OCI-LY1 (cell line): ENCODE measurements around the gene TYSND1.

Source experiments
- EZH2 ChIP-seq: fragments of 200-600 bp; sonication (generic), shearing (Covaris generic); IDR thresholded peaks from 2 replicates; pipeline ENCODE4 v1.8.0; 2017; ENCODE audit warnings: borderline replicate concordance, mixed run types, mild to moderate bottlenecking, antibody characterized with exemption, low read length, moderate library complexity, mixed read lengths
- TF ChIP-seq, protein P1 (sequence below): fragments of 200-600 bp; sonication (generic), shearing (Covaris generic); IDR thresholded peaks from 2 replicates; pipeline ENCODE4 v1.5.1; 2017; ENCODE audit warnings: mild to moderate bottlenecking, antibody characterized with exemption, low read length, moderate library complexity, mixed read lengths

DNA sequence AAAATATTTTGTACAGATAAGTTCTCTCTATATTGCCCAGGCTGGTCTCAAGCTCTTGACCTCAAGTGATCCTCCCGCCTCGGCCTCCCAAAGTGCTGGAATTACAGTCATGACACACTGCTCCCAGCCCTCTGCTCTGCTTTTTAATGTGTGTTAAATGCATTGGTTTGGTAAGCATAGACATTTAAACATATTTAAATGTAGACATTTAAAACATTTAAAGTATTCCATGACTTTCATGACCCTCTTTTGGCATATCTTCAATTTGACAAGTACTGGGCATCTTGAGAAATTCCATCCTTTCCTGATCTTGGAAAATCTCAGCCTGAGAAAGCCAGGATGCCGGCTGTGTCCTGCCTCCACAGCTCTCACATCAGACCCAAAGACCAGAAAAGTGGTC is 29.0 kb upstream of the TYSND1 start:
- TF ChIP-seq, protein P1, sequence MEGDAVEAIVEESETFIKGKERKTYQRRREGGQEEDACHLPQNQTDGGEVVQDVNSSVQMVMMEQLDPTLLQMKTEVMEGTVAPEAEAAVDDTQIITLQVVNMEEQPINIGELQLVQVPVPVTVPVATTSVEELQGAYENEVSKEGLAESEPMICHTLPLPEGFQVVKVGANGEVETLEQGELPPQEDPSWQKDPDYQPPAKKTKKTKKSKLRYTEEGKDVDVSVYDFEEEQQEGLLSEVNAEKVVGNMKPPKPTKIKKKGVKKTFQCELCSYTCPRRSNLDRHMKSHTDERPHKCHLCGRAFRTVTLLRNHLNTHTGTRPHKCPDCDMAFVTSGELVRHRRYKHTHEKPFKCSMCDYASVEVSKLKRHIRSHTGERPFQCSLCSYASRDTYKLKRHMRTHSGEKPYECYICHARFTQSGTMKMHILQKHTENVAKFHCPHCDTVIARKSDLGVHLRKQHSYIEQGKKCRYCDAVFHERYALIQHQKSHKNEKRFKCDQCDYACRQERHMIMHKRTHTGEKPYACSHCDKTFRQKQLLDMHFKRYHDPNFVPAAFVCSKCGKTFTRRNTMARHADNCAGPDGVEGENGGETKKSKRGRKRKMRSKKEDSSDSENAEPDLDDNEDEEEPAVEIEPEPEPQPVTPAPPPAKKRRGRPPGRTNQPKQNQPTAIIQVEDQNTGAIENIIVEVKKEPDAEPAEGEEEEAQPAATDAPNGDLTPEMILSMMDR = no peak
- no peak for TF ChIP-seq EZH2
